K562 (cell line): Measurements from ENCODE around the gene FIZ1. TPM values are rescaled to one million over a fixed set of nuclear protein-coding genes. Genes with fewer than 3 reads are reported as not detected.

Experiments
- BRF1 ChIP-seq: IDR thresholded peaks from 3 replicates; pipeline ENCODE4 v1.6.1; 2011; ENCODE audit warnings: borderline replicate concordance, mild to moderate bottlenecking; ENCODE audit not compliant: insufficient read length; ENCODE audit errors: extremely low read depth
- CTBP1 ChIP-seq: fragments of 450-650 bp; IDR thresholded peaks from 2 replicates; pipeline ENCODE4 v1.6.1; 2016; ENCODE audit warnings: borderline replicate concordance
- E2F3 ChIP-seq: fragments of 250-450 bp; sonication (Bioruptor Pico); IDR thresholded peaks from 2 replicates; pipeline ENCODE4 v1.4.0; 2020; ENCODE audit warnings: mild to moderate bottlenecking
- ELF2 ChIP-seq: fragments of 250-450 bp; sonication (Bioruptor Pico); IDR thresholded peaks from 2 replicates; pipeline ENCODE4 v1.5.0; 2021; ENCODE audit warnings: mild to moderate bottlenecking
- ELK1 ChIP-seq: sonication (generic); formaldehyde crosslinking; IDR thresholded peaks from 2 replicates; pipeline ENCODE4 v1.8.1; 2022; ENCODE audit warnings: missing genetic modification reagents
- EWSR1 ChIP-seq: fragments of 450-650 bp; IDR thresholded peaks from 2 replicates; pipeline ENCODE4 v1.6.1; 2018; ENCODE audit warnings: borderline replicate concordance, mild to moderate bottlenecking, low read depth, moderate library complexity; ENCODE audit not compliant: partially characterized antibody
- FOXJ3 ChIP-seq: sonication (generic); formaldehyde crosslinking; IDR thresholded peaks from 2 replicates; pipeline ENCODE4 v1.4.0; 2020; ENCODE audit warnings: mild to moderate bottlenecking, missing genetic modification reagents
- HDAC2 ChIP-seq: fragments of 450-650 bp; IDR thresholded peaks from 2 replicates; pipeline ENCODE4 v1.6.1; 2016; ENCODE audit warnings: mild to moderate bottlenecking
- HIVEP1 ChIP-seq: fragments of 250-450 bp; sonication (Bioruptor Pico); IDR thresholded peaks from 2 replicates; pipeline ENCODE4 v1.4.0; 2020; ENCODE audit warnings: mild to moderate bottlenecking
- MCM7 ChIP-seq, 2 experiments: fragments of 450-650 bp; IDR thresholded peaks; 2 replicates each; pipeline ENCODE4 v1.6.1; 2016 to 2018
- MNT ChIP-seq, 2 experiments: fragments of 450-650 bp; conservative IDR thresholded peaks; 2 replicates each; pipeline ENCODE4 v1.6.1; 2017; ENCODE audit warnings: mild to moderate bottlenecking in 2 of 2, moderate library complexity in 2 of 2
- REST ChIP-seq, 2 experiments: fragments of 450-650 bp; formaldehyde crosslinking in 1 of 2; IDR thresholded peaks; 2 replicates each; pipeline versions ENCODE4 v1.4.0 to v1.6.1; 2014 to 2020; ENCODE audit warnings: mild to moderate bottlenecking in 2 of 2, borderline replicate concordance in 1 of 2, low read depth in 1 of 2
- SMAD4 ChIP-seq: fragments of 250-450 bp; sonication (Bioruptor Pico); conservative IDR thresholded peaks from 2 replicates; pipeline ENCODE4 v1.8.0; 2021; ENCODE audit warnings: inconsistent platforms, mild to moderate bottlenecking, moderate library complexity
- SRSF1 ChIP-seq: fragments of 200-400 bp; formaldehyde crosslinking; IDR thresholded peaks from 2 replicates; pipeline ENCODE4 v1.6.1; 2017; ENCODE audit warnings: mild to moderate bottlenecking, low read depth, low read length, moderate library complexity
- SUPT5H ChIP-seq: fragments of 450-650 bp; IDR thresholded peaks from 2 replicates; pipeline ENCODE4 v1.6.1; 2016
- TRIM24 ChIP-seq, 2 experiments: fragments of 450-650 bp; IDR thresholded peaks; 2 replicates each; pipeline ENCODE4 v1.6.1; 2016
- USF1 ChIP-seq: sonication (generic); formaldehyde crosslinking; IDR thresholded peaks from 2 replicates; pipeline ENCODE4 v1.9.0; 2022; ENCODE audit warnings: mild to moderate bottlenecking, missing genetic modification reagents
- ZFX ChIP-seq: sonication (generic); formaldehyde crosslinking; IDR thresholded peaks from 2 replicates; pipeline ENCODE4 v1.8.0; 2022; ENCODE audit warnings: mild to moderate bottlenecking, missing genetic modification reagents, moderate library complexity
- polyA plus RNA-seq, 8 experiments: library from polyadenylated mRNA; depleted of rRNA in 4 of 8; stranded (reverse) in 5 of 8; unstranded in 3 of 8; fragments of >200 nt; fragmentation: Nextera tagmentation in 2 of 8; fragmentation: Illumina TruSeq in 1 of 8; extraction: Ambion mirVana in 2 of 8; extraction: Trizol in 1 of 8; gene quantifications; 2 replicates each; pipeline versions ENCODE4 v1.2.1 to v1.2.3, GENCODE V29; 2011 to 2014; ENCODE audit warnings: inconsistent platforms in 1 of 8, missing spikeins in 1 of 8
- total RNA-seq, 7 experiments: library from RNA; depleted of rRNA in 6 of 7; stranded (reverse); fragments of >200 nt in 6 of 7; fragmentation: Illumina TruSeq in 2 of 7; extraction: Trizol in 2 of 7; gene quantifications; 2 replicates each; pipeline versions ENCODE4 v1.2.1 to v1.2.3, GENCODE V29; 2011 to 2021; ENCODE audit warnings: low replicate concordance in 1 of 7

The FIZ1 gene
- total and polyA plus RNA-seq, 9 of the 15 experiments (the other 6 are each of a cell fraction or from before 2014, with no cell fraction given): 0.79 to 17.5 (median 5.5) TPM

GRCh38 chr19:55640043-55640576, 40.8 kb upstream of the FIZ1 start (continued):
- TF ChIP-seq REST (IDR thresholded peaks at IDR 0.05; ENCODE audit: borderline replicate concordance) (peak; percentile 17; the same call in 1 of the 2 replicates), REST (CRISPR knock-in tag; IDR thresholded peaks at IDR 0.05; ENCODE audit: low read depth) (peak; percentile 79; the same call in 1 of the 2 replicates), SUPT5H (no peak), E2F3 (CRISPR knock-in tag) (no peak), ELF2 (CRISPR knock-in tag) (no peak), SMAD4 (CRISPR knock-in tag) (peak; percentile 61), HIVEP1 (peak; percentile 81; the same call in 1 of the 2 replicates), SRSF1 (no peak), BRF1 (no peak), ELK1 (CRISPR knock-in tag) (peak; percentile 70; the same call in 1 of the 2 replicates), ZFX (peak; percentile 93), TRIM24 (IDR thresholded peaks at IDR 0.05) (no peak), FOXJ3 (CRISPR knock-in tag) (no peak), USF1 (CRISPR knock-in tag) (peak; percentile 93), EWSR1 (no peak), HDAC2 (0 out of 2 replicates have a peak, but pooled peaks have one; percentile 54), MNT (conservative IDR thresholded peaks at IDR 0.05) (peak; percentile 89 to 91), CTBP1 (peak; percentile 47; the same call in 1 of the 2 replicates), MCM7 (IDR thresholded peaks at IDR 0.05) (no peak)
